Measurements from ENCODE around the gene HOXC12.

The HOXC12 gene

GRCh38 chr12:53983568-53983949 is 28.9 kb downstream of the HOXC12 start:
- TF ChIP-seq ZFP30 (CRISPR knock-in tag; IDR thresholded peaks at IDR 0.05) (no peak), BACH2 (CRISPR knock-in tag; IDR thresholded peaks at IDR 0.05; ENCODE audit: borderline replicate concordance) (no peak), CSRNP3 (CRISPR knock-in tag; IDR thresholded peaks at IDR 0.05) (no peak), POU6F1 (CRISPR knock-in tag; IDR thresholded peaks at IDR 0.05; ENCODE audit: borderline replicate concordance, low read depth) (no peak), ZNF8 (CRISPR knock-in tag; IDR thresholded peaks at IDR 0.05) (no peak), ISL1 (CRISPR knock-in tag; IDR thresholded peaks at IDR 0.05) (no peak), ARNTL (CRISPR knock-in tag; IDR thresholded peaks at IDR 0.05; ENCODE audit: borderline replicate concordance, low read depth) (no peak)

DNA sequence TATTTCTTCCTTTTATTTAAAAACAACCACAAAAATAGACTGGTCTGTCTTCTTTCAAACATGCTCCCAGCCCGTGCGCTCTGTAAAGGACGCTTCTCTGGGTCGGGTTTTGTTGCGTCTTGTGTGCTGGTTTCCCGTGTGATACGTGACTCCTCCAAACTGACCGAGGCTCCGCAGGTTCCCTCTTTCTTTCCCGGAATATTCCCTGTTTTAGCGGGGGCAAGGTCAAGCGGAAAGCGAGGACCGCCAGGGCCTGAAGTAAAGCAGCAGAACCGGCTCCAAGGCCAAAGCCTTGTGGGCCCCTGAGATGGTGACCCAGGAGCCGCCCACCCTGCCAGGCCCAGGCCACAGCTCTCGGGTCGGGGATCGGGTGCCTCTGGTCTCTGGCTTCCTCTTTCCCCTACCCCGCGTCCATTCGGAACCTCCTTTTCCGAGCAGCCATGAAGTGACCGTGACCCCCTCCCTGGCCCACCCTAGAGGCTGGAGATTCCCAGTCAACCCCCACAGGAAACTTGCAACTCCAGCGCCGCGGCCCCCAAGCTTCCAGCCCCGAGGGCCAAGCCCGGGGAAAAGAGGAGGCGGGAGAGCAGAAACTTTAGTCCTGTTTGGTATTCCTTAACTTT is 29.4 kb downstream of the HOXC12 start:
- no peak for ATAC-seq
- TF ChIP-seq ZFP3 (CRISPR knock-in tag; IDR thresholded peaks at IDR 0.05) (no peak), ZFP30 (CRISPR knock-in tag; IDR thresholded peaks at IDR 0.05) (no peak), ZC3H10 (CRISPR knock-in tag; IDR thresholded peaks at IDR 0.05) (no peak), SNAI2 (CRISPR knock-in tag; IDR thresholded peaks at IDR 0.05) (no peak), PATZ1 (CRISPR knock-in tag; IDR thresholded peaks at IDR 0.05; ENCODE audit: borderline replicate concordance) (no peak), GLIS3 (CRISPR knock-in tag; IDR thresholded peaks at IDR 0.05) (no peak), ZNF565 (CRISPR knock-in tag; conservative IDR thresholded peaks at IDR 0.05; ENCODE audit: low read depth) (no peak), POU6F1 (CRISPR knock-in tag; IDR thresholded peaks at IDR 0.05; ENCODE audit: borderline replicate concordance, low read depth) (no peak), PPARA (CRISPR knock-in tag; IDR thresholded peaks at IDR 0.05; ENCODE audit: borderline replicate concordance) (no peak), CREB5 (CRISPR knock-in tag; IDR thresholded peaks at IDR 0.05; ENCODE audit: low read depth) (no peak), ARNTL (CRISPR knock-in tag; IDR thresholded peaks at IDR 0.05; ENCODE audit: borderline replicate concordance, low read depth) (no peak), ISL1 (CRISPR knock-in tag; IDR thresholded peaks at IDR 0.05) (no peak), TCF4 (CRISPR knock-in tag; IDR thresholded peaks at IDR 0.05; ENCODE audit: borderline replicate concordance) (no peak), ZNF8 (CRISPR knock-in tag; IDR thresholded peaks at IDR 0.05) (no peak)

More at GRCh38 chr12:53983568-53983949, 28.9 kb downstream of the HOXC12 start:
- ATAC-seq = no peak

GRCh38 chr12:53984901-53985691 is 30.4 kb downstream of the HOXC12 start, which contains the start of gene HOXC10:
Gene HOXC10, plus strand, starts transcription at chr12:53985146. Its CDS starts 114 bp downstream, at chr12:53985260.
- peak; percentile 72 for ATAC-seq
- TF ChIP-seq GLIS3 (CRISPR knock-in tag; IDR thresholded peaks at IDR 0.05) (no peak), CSDC2 (CRISPR knock-in tag; IDR thresholded peaks at IDR 0.05) (no peak), TSHZ2 (CRISPR knock-in tag; IDR thresholded peaks at IDR 0.05) (no peak), PATZ1 (CRISPR knock-in tag; IDR thresholded peaks at IDR 0.05; ENCODE audit: borderline replicate concordance) (no peak), ZFP30 (CRISPR knock-in tag; IDR thresholded peaks at IDR 0.05) (no peak), BACH2 (CRISPR knock-in tag; IDR thresholded peaks at IDR 0.05; ENCODE audit: borderline replicate concordance) (no peak), OSR1 (CRISPR knock-in tag; IDR thresholded peaks at IDR 0.05) (no peak), ESRRG (CRISPR knock-in tag; IDR thresholded peaks at IDR 0.05) (no peak), ZNF565 (CRISPR knock-in tag; conservative IDR thresholded peaks at IDR 0.05; ENCODE audit: low read depth) (no peak), TCF4 (CRISPR knock-in tag; IDR thresholded peaks at IDR 0.05; ENCODE audit: borderline replicate concordance) (no peak), TOX (CRISPR knock-in tag; IDR thresholded peaks at IDR 0.05; ENCODE audit: borderline replicate concordance) (no peak), SNAI2 (CRISPR knock-in tag; IDR thresholded peaks at IDR 0.05) (no peak), RARB (CRISPR knock-in tag; IDR thresholded peaks at IDR 0.05) (no peak)
